ENCODE measurements around the gene LGR6. TPM values are rescaled to one million over a fixed set of nuclear protein-coding genes. Genes with fewer than 3 reads are reported as not detected.
"Not testable (repeated sequence)": the region's sequence is repeated elsewhere in the genome, so short reads cannot be mapped to it uniquely, and the experiment has no call there.

LGR6 gene
- total and polyA plus RNA-seq, 10 of the 15 experiments (the other 5 are each of a cell fraction or from before 2014, with no cell fraction given) = not detected

DNA sequence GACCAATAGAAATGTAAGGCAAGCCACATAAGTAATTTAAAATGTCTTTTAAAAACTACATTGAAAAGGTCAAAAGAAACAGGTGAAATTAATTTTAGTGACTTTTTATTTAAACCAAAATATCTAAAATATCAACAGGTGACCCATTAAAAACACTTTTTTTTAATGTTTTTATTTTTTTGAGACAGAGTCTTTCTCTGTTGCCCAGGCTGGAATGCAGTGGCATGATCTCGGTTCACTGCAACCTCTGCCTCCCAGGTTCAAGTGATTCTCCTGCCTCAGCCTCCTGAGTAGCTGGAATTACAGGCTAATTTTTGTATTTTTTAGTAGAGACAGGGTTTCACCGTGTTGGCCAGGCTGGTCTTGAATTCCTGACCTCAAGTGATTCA lies 12.9 kb upstream of the LGR6 start:
- 8% methylated on average over 2 of the region's 2 CpGs for WGBS (ENCODE audit: insufficient coverage, insufficient replicate concordance, low lambda C conversion rate, missing lambda C conversion rate)
- intact Hi-C loops (cut with micrococcal nuclease; ENCODE audit: unreplicated experiment); BruUV-seq (replicated peaks); H3K9me3 ChIP-seq (replicated peaks; ENCODE audit: control insufficient read depth, insufficient read depth, low read length); in situ Hi-C loops (cut with MboI); H3K9ac ChIP-seq (ENCODE audit: control insufficient read depth, insufficient read depth, low read length); H3K4me2 ChIP-seq (ENCODE audit: control insufficient read depth, insufficient read depth); ATAC-seq; H4K20me1 ChIP-seq (ENCODE audit: control insufficient read depth, insufficient read depth); H2AFZ ChIP-seq (ENCODE audit: control insufficient read depth, low read depth, low read length); H3K4me1 ChIP-seq (ENCODE audit: control insufficient read depth, insufficient read depth, low read length); H3K36me3 ChIP-seq (ENCODE audit: control insufficient read depth in 2 of 2, insufficient read depth in 2 of 2, low read length in 1 of 2); H3K27ac ChIP-seq (ENCODE audit: control insufficient read depth, insufficient read depth); H3K4me3 ChIP-seq; H3K79me2 ChIP-seq (ENCODE audit: control insufficient read depth, insufficient read depth, low read length); DNase-seq (ENCODE audit: low read depth, low spot score); RAD21 ChIA-PET (ENCODE audit: unreplicated experiment); H3K27me3 ChIP-seq (replicated peaks in 1 of 2; ENCODE audit: control insufficient read depth in 2 of 2, insufficient read depth in 2 of 2, low read length in 1 of 2); FAIRE-seq: not testable (repeated sequence)
- POLR2A ChIA-PET = interaction anchor here (0.8 kb wide), 1 partner anchor 201 kb away, joined by 3 read pairs; no protein-coding TSS in a partner anchor
- CTCF ChIA-PET = interaction anchor here (1.0 to 12.4 kb wide), 6 partner anchors 9 to 539 kb away, joined by 3 to 171 read pairs (median 9); partner anchors contain the start of genes LGR6 and PTPN7
- SMC1A ChIA-PET (ENCODE audit: uncharacterized antibody, unreplicated experiment) = interaction anchor here (0.8 to 2.4 kb wide), 4 partner anchors 9 to 26 kb away, joined by 3 to 7 read pairs (median 4); no protein-coding TSS in a partner anchor

DNA sequence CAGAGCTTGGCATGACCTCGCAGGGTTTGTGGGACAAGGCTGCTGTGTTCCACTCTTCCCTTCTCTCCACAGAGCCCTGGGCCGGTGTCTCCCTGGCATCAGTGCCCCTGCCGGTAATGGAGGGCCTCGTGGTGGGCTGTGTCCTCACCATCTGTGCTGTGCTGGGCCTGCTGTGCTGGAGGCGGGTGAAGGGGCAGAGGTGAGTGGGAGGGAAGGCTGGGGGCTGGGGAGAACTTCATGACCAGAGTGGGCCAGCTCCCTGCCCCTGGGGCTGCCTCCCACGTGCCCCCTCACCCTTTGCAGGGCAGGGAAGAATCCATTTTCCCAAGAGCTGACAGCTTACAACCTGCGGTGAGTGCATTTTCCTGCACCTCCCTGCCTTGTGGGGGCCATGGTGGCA lies 12.0 kb upstream of the LGR6 start:
- SMC1A ChIA-PET (ENCODE audit: uncharacterized antibody, unreplicated experiment) = no interaction called here
- Histone ChIP-seq H3K27me3 (replicated peaks in 1 of 2; ENCODE audit: control insufficient read depth in 2 of 2, insufficient read depth in 2 of 2, low read length in 1 of 2) (peaks cover 0 to 3% of the 10 kb centered on the region in 2 experiments; a peak in 2 of 4 replicates), H3K36me3 (ENCODE audit: control insufficient read depth in 2 of 2, insufficient read depth in 2 of 2, low read length in 1 of 2) (no peaks in the 10 kb centered on the region), H3K79me2 (ENCODE audit: control insufficient read depth, insufficient read depth, low read length) (no peaks in the 10 kb centered on the region), H3K27ac (ENCODE audit: control insufficient read depth, insufficient read depth) (no peak overlapping the region), H4K20me1 (ENCODE audit: control insufficient read depth, insufficient read depth) (no peaks in the 10 kb centered on the region), H3K9ac (ENCODE audit: control insufficient read depth, insufficient read depth, low read length) (no peak overlapping the region), H3K4me2 (ENCODE audit: control insufficient read depth, insufficient read depth) (no peak overlapping the region), H3K4me3 (no peak overlapping the region), H2AFZ (ENCODE audit: control insufficient read depth, low read depth, low read length) (no peak overlapping the region), H3K9me3 (replicated peaks; ENCODE audit: control insufficient read depth, insufficient read depth, low read length) (no peaks in the 10 kb centered on the region), H3K4me1 (ENCODE audit: control insufficient read depth, insufficient read depth, low read length) (no peaks in the 10 kb centered on the region; the same call in 1 of the 2 replicates)
- RAD21 ChIA-PET (ENCODE audit: unreplicated experiment) = no interaction called here
- POLR2A ChIA-PET = interaction anchor here (0.6 kb wide), 1 partner anchor 353 kb away, joined by 5 read pairs; no protein-coding TSS in a partner anchor
- DNase-seq (ENCODE audit: low read depth, low spot score) = no peak
- 44% methylated on average over 7 of the region's 7 CpGs for WGBS (ENCODE audit: insufficient coverage, insufficient replicate concordance, low lambda C conversion rate, missing lambda C conversion rate)
- no peak for ATAC-seq
- CTCF ChIA-PET = interaction anchor here (1.3 to 12.4 kb wide), 6 partner anchors 8 to 134 kb away, joined by 3 to 171 read pairs (median 19); partner anchors contain the start of genes LGR6 and PTPN7
- no TSS peak for BruUV-seq (replicated peaks)
- intact Hi-C loops (cut with micrococcal nuclease; ENCODE audit: unreplicated experiment) (no loop called here), in situ Hi-C loops (cut with MboI) (no loop called here)
- no peak for FAIRE-seq
- TF ChIP-seq HDAC2 (IDR thresholded peaks at IDR 0.05) (no peak), ETV6 (conservative IDR thresholded peaks at IDR 0.05 in 1 of 2, IDR thresholded peaks at IDR 0.05 in 1 of 2; ENCODE audit: borderline replicate concordance in 1 of 2, low read depth in 1 of 2) (no peak), EGR1 (IDR thresholded peaks at IDR 0.05; ENCODE audit: borderline replicate concordance in 1 of 2, low read depth in 2 of 2, low read length in 2 of 2) (no peak), MYC (IDR thresholded peaks at IDR 0.05; ENCODE audit: insufficient read depth, insufficient read length, insufficient replicate concordance, low read length, severe bottlenecking) (no peak), IRF4 (IDR thresholded peaks at IDR 0.05; ENCODE audit: low read depth, low read length) (no peak), WRNIP1 (IDR thresholded peaks at IDR 0.05; ENCODE audit: borderline replicate concordance, low read depth, low read length) (no peak), ZBED1 (IDR thresholded peaks at IDR 0.05; ENCODE audit: borderline replicate concordance) (no peak), TARDBP (IDR thresholded peaks at IDR 0.05; ENCODE audit: borderline replicate concordance) (no peak), NBN (IDR thresholded peaks at IDR 0.05) (no peak), HDGF (IDR thresholded peaks at IDR 0.05) (no peak), CBFB (IDR thresholded peaks at IDR 0.05; ENCODE audit: low read depth) (no peak), RUNX3 (IDR thresholded peaks at IDR 0.05; ENCODE audit: low read length) (no peak), CHD1 (IDR thresholded peaks at IDR 0.05; ENCODE audit: low read depth, low read length) (no peak)
- TF ChIP-seq, protein P1, sequence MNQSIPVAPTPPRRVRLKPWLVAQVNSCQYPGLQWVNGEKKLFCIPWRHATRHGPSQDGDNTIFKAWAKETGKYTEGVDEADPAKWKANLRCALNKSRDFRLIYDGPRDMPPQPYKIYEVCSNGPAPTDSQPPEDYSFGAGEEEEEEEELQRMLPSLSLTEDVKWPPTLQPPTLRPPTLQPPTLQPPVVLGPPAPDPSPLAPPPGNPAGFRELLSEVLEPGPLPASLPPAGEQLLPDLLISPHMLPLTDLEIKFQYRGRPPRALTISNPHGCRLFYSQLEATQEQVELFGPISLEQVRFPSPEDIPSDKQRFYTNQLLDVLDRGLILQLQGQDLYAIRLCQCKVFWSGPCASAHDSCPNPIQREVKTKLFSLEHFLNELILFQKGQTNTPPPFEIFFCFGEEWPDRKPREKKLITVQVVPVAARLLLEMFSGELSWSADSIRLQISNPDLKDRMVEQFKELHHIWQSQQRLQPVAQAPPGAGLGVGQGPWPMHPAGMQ (IDR thresholded peaks at IDR 0.05; ENCODE audit: borderline replicate concordance) = no peak
- TF ChIP-seq, protein P2, sequence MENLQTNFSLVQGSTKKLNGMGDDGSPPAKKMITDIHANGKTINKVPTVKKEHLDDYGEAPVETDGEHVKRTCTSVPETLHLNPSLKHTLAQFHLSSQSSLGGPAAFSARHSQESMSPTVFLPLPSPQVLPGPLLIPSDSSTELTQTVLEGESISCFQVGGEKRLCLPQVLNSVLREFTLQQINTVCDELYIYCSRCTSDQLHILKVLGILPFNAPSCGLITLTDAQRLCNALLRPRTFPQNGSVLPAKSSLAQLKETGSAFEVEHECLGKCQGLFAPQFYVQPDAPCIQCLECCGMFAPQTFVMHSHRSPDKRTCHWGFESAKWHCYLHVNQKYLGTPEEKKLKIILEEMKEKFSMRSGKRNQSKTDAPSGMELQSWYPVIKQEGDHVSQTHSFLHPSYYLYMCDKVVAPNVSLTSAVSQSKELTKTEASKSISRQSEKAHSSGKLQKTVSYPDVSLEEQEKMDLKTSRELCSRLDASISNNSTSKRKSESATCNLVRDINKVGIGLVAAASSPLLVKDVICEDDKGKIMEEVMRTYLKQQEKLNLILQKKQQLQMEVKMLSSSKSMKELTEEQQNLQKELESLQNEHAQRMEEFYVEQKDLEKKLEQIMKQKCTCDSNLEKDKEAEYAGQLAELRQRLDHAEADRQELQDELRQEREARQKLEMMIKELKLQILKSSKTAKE (IDR thresholded peaks at IDR 0.05; ENCODE audit: low read depth, poor library complexity, severe bottlenecking) = no peak
